OCI-LY3 (cell line): ENCODE results near the gene AMOTL1.

ENCODE experiments used
- H2AFZ ChIP-seq: fragments of 200-600, 300-600 bp; shearing (Covaris generic); 2 replicates; pipeline ENCODE4 v1.6.0; 2014; ENCODE audit warnings: antibody characterized with exemption, low read depth, low read length
- H3K27ac ChIP-seq: fragments of 200-600, 300-600 bp; sonication (generic); 2 replicates; pipeline ENCODE4 v1.5.1; 2014; ENCODE audit warnings: mild to moderate bottlenecking, low read length, moderate library complexity, mixed read lengths
- H3K27me3 ChIP-seq: fragments of 200-600, 300-600 bp; sonication (generic); 2 replicates; pipeline ENCODE4 v1.6.1; 2014; ENCODE audit warnings: low read depth, low read length, mixed read lengths
- H3K36me3 ChIP-seq: fragments of 200-600, 300-600 bp; sonication (generic); replicated peaks from 2 replicates; pipeline ENCODE3; 2014; ENCODE audit warnings: low read depth, low read length, mixed read lengths
- H3K4me1 ChIP-seq: fragments of 300-600, 200-600 bp; sonication (generic); 2 replicates; pipeline ENCODE4 v1.6.1; 2014; ENCODE audit warnings: low read length, mixed read lengths
- H3K4me2 ChIP-seq: fragments of 200-600, 300-600 bp; sonication (generic); 2 replicates; pipeline ENCODE4 v1.6.1; 2014; ENCODE audit warnings: low read length, mixed read lengths
- H3K4me3 ChIP-seq: fragments of 300-600, 200-600 bp; sonication (generic); 2 replicates; pipeline ENCODE4 v1.5.1; 2014; ENCODE audit warnings: antibody characterized with exemption, mild to moderate bottlenecking, low read length, moderate library complexity
- H3K79me2 ChIP-seq: fragments of 300-600, 200-600 bp; shearing (Covaris generic); 2 replicates; pipeline ENCODE4 v1.6.1; 2014; ENCODE audit warnings: mild to moderate bottlenecking, low read length, mixed read lengths
- H3K9ac ChIP-seq: fragments of 300-600, 200-600 bp; shearing (Covaris generic); 2 replicates; pipeline ENCODE4 v1.6.0; 2014; ENCODE audit warnings: mild to moderate bottlenecking, low read length, moderate library complexity
- H3K9me3 ChIP-seq: fragments of 200-600, 300-600 bp; shearing (Covaris generic); 2 replicates; pipeline ENCODE4 v1.6.1; 2014; ENCODE audit warnings: low read length, mixed read lengths; ENCODE audit not compliant: insufficient read depth
- H4K20me1 ChIP-seq: fragments of 200-600, 300-600 bp; sonication (generic); 2 replicates; pipeline ENCODE4 v1.6.1; 2016; ENCODE audit warnings: low read length, mixed read lengths; ENCODE audit not compliant: insufficient read depth
- CTCF ChIP-seq: fragments of 200-600, 300-600 bp; sonication (generic); IDR thresholded peaks from 2 replicates; pipeline ENCODE4 v1.5.1; 2014; ENCODE audit warnings: antibody characterized with exemption, low read length, low read depth
- EZH2phosphoT487 ChIP-seq: fragments of 200-600 bp; shearing (Covaris generic); IDR thresholded peaks from 2 replicates; pipeline ENCODE4 v1.6.1; 2018; ENCODE audit warnings: antibody characterized with exemption, mixed run types, low read depth

AMOTL1 gene

GRCh38 chr11:94740083-94741021 is 27.8 kb upstream of the AMOTL1 start:
- Histone ChIP-seq H4K20me1 (no peaks in the 10 kb centered on the region), H3K9me3 (no peaks in the 10 kb centered on the region), H3K36me3 (no peaks in the 10 kb centered on the region), H3K4me1 (peaks cover 9% of the 10 kb centered on the region), H3K27ac (no peak overlapping the region), H2AFZ (no peak overlapping the region), H3K4me2 (peak overlapping the region; percentile 65), H3K4me3 (peak overlapping the region; percentile 66), H3K27me3 (peaks cover 9% of the 10 kb centered on the region; the same call in 1 of the 2 replicates), H3K9ac (no peak overlapping the region), H3K79me2 (no peaks in the 10 kb centered on the region)
- TF ChIP-seq CTCF, result no peak
- no peak for TF ChIP-seq EZH2phosphoT487

- Histone ChIP-seq H3K27ac (no peak overlapping the region), H3K4me2 (peak overlapping the region; percentile 65)
These were observed 27.0 kb upstream of the AMOTL1 start for GRCh38 chr11:94741022-94741679.

GRCh38 chr11:94742665-94743064 is 25.5 kb upstream of the AMOTL1 start:
- H2AFZ ChIP-seq, result no peak overlapping the region
- H3K4me1 ChIP-seq, result peaks cover 9% of the 10 kb centered on the region; the same call in 1 of the 2 replicates

More at GRCh38 chr11:94741022-94741679, 27.0 kb upstream of the AMOTL1 start:
- Histone ChIP-seq H3K4me1 (peaks cover 9% of the 10 kb centered on the region; the same call in 1 of the 2 replicates), H3K36me3 (no peaks in the 10 kb centered on the region), H3K9me3 (no peaks in the 10 kb centered on the region), H3K9ac (no peak overlapping the region), H3K79me2 (no peaks in the 10 kb centered on the region), H4K20me1 (no peaks in the 10 kb centered on the region), H3K27me3 (peaks cover 11% of the 10 kb centered on the region; the same call in 1 of the 2 replicates), H3K4me3 (peak overlapping the region; percentile 66), H2AFZ (peak overlapping the region; percentile 49; the same call in 1 of the 2 replicates)
- TF ChIP-seq CTCF (peak; percentile 31), EZH2phosphoT487 (no peak)

More at GRCh38 chr11:94742665-94743064, 25.5 kb upstream of the AMOTL1 start:
- Histone ChIP-seq H3K4me2 (no peak overlapping the region), H3K36me3 (no peaks in the 10 kb centered on the region), H3K9ac (no peak overlapping the region), H3K27me3 (peaks cover 15% of the 10 kb centered on the region; the same call in 1 of the 2 replicates), H3K79me2 (no peaks in the 10 kb centered on the region), H4K20me1 (no peaks in the 10 kb centered on the region), H3K27ac (no peak overlapping the region), H3K4me3 (no peak overlapping the region), H3K9me3 (no peaks in the 10 kb centered on the region)
- TF ChIP-seq CTCF, result no peak
- no peak for TF ChIP-seq EZH2phosphoT487
